HG03442 (cell line): Measurements from ENCODE around the gene SCFD2.

Experiments used
- ATAC-seq: cut with Tn5 transposase; IDR thresholded peaks from one replicate; pipeline ENCODE4 v1.9.1; 2021; ENCODE audit warnings: mild to moderate bottlenecking, moderate library complexity; ENCODE audit not compliant: unreplicated experiment

Gene SCFD2

GRCh38 chr4:52942936-52943335 is 422.9 kb downstream of the SCFD2 start:
- ATAC-seq, result no peak

GRCh38 chr4:52941450-52941849 is 424.4 kb downstream of the SCFD2 start:
- ATAC-seq, result no peak

- ATAC-seq, result no peak
Measured at GRCh38 chr4:52939739-52940138, 426.1 kb downstream of the SCFD2 start.

- no peak for ATAC-seq
Measured at GRCh38 chr4:52939325-52939724, 426.5 kb downstream of the SCFD2 start.

GRCh38 chr4:52937829-52938228 is 428.0 kb downstream of the SCFD2 start:
- ATAC-seq, result no peak

GRCh38 chr4:52936729-52937128 is 429.1 kb downstream of the SCFD2 start:
- no peak for ATAC-seq

- ATAC-seq, result no peak
Measured at GRCh38 chr4:52935317-52935716, 430.5 kb downstream of the SCFD2 start.

- ATAC-seq, result no peak
Measured at GRCh38 chr4:52933738-52934137, 432.1 kb downstream of the SCFD2 start.

GRCh38 chr4:52932591-52933470 is 433.0 kb downstream of the SCFD2 start:
- ATAC-seq, result no peak

GRCh38 chr4:52931243-52931642 is 434.6 kb downstream of the SCFD2 start:
- no peak for ATAC-seq

- ATAC-seq, result no peak
Measured at GRCh38 chr4:52926196-52926974, 439.5 kb downstream of the SCFD2 start.

GRCh38 chr4:52925531-52925968 is 440.3 kb downstream of the SCFD2 start:
- no peak for ATAC-seq

GRCh38 chr4:52919461-52919860 is 446.4 kb downstream of the SCFD2 start:
- no peak for ATAC-seq

- no peak for ATAC-seq
Measured at GRCh38 chr4:52917817-52918216, 448.0 kb downstream of the SCFD2 start.

GRCh38 chr4:52915730-52916300 is 450.0 kb downstream of the SCFD2 start:
- ATAC-seq, result no peak

GRCh38 chr4:52915191-52915590 is 450.7 kb downstream of the SCFD2 start:
- ATAC-seq, result no peak

GRCh38 chr4:52914051-52914605 is 451.7 kb downstream of the SCFD2 start:
- ATAC-seq, result no peak

GRCh38 chr4:52912608-52913007 is 453.3 kb downstream of the SCFD2 start:
- no peak for ATAC-seq

GRCh38 chr4:52911684-52912294 is 454.1 kb downstream of the SCFD2 start:
- peak; percentile 82 for ATAC-seq

GRCh38 chr4:52910115-52910514 is 455.7 kb downstream of the SCFD2 start:
- ATAC-seq, result no peak

- ATAC-seq, result no peak
Measured at GRCh38 chr4:52907510-52907909, 458.4 kb downstream of the SCFD2 start.
